ENCODE data around the gene SLX9. TPM values are rescaled to one million over a fixed set of nuclear protein-coding genes. Genes with fewer than 3 reads are reported as not detected.

The SLX9 gene
- polyA plus RNA-seq, 1 donor from 2014 or later, result 15.4 TPM

GRCh38 chr21:44918581-44919033, 21.2 kb upstream of the SLX9 start (continued):
- no peak for TF ChIP-seq TAF1 (IDR thresholded peaks at IDR 0.05; ENCODE audit: low read depth)
- TF ChIP-seq MXI1 (conservative IDR thresholded peaks at IDR 0.05; ENCODE audit: poor library complexity, severe bottlenecking), result no peak

DNA sequence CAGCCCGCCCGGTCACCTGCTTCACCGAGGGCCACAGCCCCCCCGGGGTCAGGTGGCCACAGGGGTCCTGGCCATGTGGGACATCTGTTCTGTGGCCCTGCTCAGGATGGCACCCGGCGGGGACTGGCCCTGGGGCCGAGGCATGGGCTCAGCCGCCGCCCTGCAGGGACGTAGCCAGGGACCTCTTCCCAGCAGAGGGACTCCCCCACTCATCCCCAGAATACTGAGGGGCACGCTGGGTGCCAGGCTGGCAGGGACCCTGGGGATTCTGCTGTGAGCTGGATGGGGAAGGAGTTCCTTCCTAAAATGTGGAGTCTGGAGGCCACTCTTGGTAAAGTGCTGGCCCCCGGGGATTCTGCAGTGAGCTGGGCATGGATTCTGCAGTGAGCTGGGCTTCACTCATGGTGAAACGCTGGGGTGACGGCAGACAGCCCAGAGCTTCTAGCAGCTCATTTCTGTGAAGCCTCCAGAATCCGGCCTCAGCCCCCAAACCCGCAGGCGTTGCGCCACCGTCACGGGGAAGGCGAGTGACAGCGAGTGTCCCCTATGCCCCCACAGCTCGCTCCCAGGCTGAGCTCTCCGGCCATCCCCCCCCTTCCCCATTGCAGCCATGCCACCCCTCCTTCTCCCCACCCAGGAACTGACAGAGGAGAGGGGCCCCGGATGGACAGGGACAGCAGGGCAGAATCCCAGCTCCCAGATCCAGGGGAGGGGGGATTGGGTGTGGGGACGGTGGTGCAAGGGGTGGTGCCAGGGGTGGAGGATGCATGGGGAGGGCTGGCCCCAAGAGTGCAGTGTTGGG, 20.5 kb upstream of the SLX9 start:
- Histone ChIP-seq H3K9ac (ENCODE audit: low read length) (no peak overlapping the region), H3K27me3 (ENCODE audit: insufficient read depth, low read depth, low read length) (peaks cover 71% of the 10 kb centered on the region), H3K9me2 (ENCODE audit: insufficient read depth, low read length) (no peaks in the 10 kb centered on the region), H3K4me2 (ENCODE audit: low read length) (no peak overlapping the region), H3K36me3 (ENCODE audit: insufficient read depth, low read length) (no peaks in the 10 kb centered on the region), H2AFZ (ENCODE audit: low read depth, low read length) (no peak overlapping the region), H3K27ac (ENCODE audit: low read length) (no peak overlapping the region), H3K9me3 (ENCODE audit: low read length) (peaks cover 5% of the 10 kb centered on the region), H3F3A (ENCODE audit: insufficient read depth, low read length, poor library complexity, severe bottlenecking) (no peaks in the 10 kb centered on the region), H4K20me1 (ENCODE audit: insufficient read depth) (no peaks in the 10 kb centered on the region), H3K4me3 (ENCODE audit: low read length) (peak overlapping the region; percentile 13), H3K79me2 (replicated peaks; ENCODE audit: insufficient read depth, low read length) (no peaks in the 10 kb centered on the region)
- TF ChIP-seq, protein P1, sequence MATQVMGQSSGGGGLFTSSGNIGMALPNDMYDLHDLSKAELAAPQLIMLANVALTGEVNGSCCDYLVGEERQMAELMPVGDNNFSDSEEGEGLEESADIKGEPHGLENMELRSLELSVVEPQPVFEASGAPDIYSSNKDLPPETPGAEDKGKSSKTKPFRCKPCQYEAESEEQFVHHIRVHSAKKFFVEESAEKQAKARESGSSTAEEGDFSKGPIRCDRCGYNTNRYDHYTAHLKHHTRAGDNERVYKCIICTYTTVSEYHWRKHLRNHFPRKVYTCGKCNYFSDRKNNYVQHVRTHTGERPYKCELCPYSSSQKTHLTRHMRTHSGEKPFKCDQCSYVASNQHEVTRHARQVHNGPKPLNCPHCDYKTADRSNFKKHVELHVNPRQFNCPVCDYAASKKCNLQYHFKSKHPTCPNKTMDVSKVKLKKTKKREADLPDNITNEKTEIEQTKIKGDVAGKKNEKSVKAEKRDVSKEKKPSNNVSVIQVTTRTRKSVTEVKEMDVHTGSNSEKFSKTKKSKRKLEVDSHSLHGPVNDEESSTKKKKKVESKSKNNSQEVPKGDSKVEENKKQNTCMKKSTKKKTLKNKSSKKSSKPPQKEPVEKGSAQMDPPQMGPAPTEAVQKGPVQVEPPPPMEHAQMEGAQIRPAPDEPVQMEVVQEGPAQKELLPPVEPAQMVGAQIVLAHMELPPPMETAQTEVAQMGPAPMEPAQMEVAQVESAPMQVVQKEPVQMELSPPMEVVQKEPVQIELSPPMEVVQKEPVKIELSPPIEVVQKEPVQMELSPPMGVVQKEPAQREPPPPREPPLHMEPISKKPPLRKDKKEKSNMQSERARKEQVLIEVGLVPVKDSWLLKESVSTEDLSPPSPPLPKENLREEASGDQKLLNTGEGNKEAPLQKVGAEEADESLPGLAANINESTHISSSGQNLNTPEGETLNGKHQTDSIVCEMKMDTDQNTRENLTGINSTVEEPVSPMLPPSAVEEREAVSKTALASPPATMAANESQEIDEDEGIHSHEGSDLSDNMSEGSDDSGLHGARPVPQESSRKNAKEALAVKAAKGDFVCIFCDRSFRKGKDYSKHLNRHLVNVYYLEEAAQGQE (IDR thresholded peaks at IDR 0.05; ENCODE audit: borderline replicate concordance), result no peak
- TF ChIP-seq, protein P2, sequence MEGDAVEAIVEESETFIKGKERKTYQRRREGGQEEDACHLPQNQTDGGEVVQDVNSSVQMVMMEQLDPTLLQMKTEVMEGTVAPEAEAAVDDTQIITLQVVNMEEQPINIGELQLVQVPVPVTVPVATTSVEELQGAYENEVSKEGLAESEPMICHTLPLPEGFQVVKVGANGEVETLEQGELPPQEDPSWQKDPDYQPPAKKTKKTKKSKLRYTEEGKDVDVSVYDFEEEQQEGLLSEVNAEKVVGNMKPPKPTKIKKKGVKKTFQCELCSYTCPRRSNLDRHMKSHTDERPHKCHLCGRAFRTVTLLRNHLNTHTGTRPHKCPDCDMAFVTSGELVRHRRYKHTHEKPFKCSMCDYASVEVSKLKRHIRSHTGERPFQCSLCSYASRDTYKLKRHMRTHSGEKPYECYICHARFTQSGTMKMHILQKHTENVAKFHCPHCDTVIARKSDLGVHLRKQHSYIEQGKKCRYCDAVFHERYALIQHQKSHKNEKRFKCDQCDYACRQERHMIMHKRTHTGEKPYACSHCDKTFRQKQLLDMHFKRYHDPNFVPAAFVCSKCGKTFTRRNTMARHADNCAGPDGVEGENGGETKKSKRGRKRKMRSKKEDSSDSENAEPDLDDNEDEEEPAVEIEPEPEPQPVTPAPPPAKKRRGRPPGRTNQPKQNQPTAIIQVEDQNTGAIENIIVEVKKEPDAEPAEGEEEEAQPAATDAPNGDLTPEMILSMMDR (IDR thresholded peaks at IDR 0.05; ENCODE audit: poor library complexity, severe bottlenecking), result no peak
- TF ChIP-seq MXI1 (conservative IDR thresholded peaks at IDR 0.05; ENCODE audit: poor library complexity, severe bottlenecking), result no peak

GRCh38 chr21:44919913-44920693, 19.7 kb upstream of the SLX9 start:
- H3K27ac ChIP-seq (ENCODE audit: low read length), result no peak overlapping the region
- no peak overlapping the region for H3K4me2 ChIP-seq (ENCODE audit: low read length)
- no peaks in the 10 kb centered on the region for H3K9me2 ChIP-seq (ENCODE audit: insufficient read depth, low read length)
- no peaks in the 10 kb centered on the region for H3K79me2 ChIP-seq (replicated peaks; ENCODE audit: insufficient read depth, low read length)
- no peak for TF ChIP-seq TAF1 (IDR thresholded peaks at IDR 0.05; ENCODE audit: low read depth)
- TF ChIP-seq, protein P1 (IDR thresholded peaks at IDR 0.05; ENCODE audit: borderline replicate concordance), result no peak
- TF ChIP-seq SMC3 (conservative IDR thresholded peaks at IDR 0.05; ENCODE audit: poor library complexity), result no peak
- TF ChIP-seq, protein P2 (IDR thresholded peaks at IDR 0.05; ENCODE audit: poor library complexity, severe bottlenecking), result no peak
- TF ChIP-seq EP300 (conservative IDR thresholded peaks at IDR 0.05; ENCODE audit: poor library complexity, severe bottlenecking), result no peak
- no peak for TF ChIP-seq EZH2 (IDR thresholded peaks at IDR 0.05; ENCODE audit: borderline replicate concordance, insufficient read depth, low read length, poor library complexity, severe bottlenecking)
- TF ChIP-seq MXI1 (conservative IDR thresholded peaks at IDR 0.05; ENCODE audit: poor library complexity, severe bottlenecking), result no peak
- TF ChIP-seq RAD21 (conservative IDR thresholded peaks at IDR 0.05), result no peak
- no peak for TF ChIP-seq POLR2AphosphoS5 (IDR thresholded peaks at IDR 0.05)
- H3K4me3 ChIP-seq (ENCODE audit: low read length), result no peak overlapping the region
- no peaks in the 10 kb centered on the region for H3F3A ChIP-seq (ENCODE audit: insufficient read depth, low read length, poor library complexity, severe bottlenecking)
- H3K9ac ChIP-seq (ENCODE audit: low read length), result no peak overlapping the region
- H3K9me3 ChIP-seq (ENCODE audit: low read length), result peaks cover 5% of the 10 kb centered on the region
- H2AFZ ChIP-seq (ENCODE audit: low read depth, low read length), result no peak overlapping the region
- peaks cover 79% of the 10 kb centered on the region for H3K27me3 ChIP-seq (ENCODE audit: insufficient read depth, low read depth, low read length)
- no peaks in the 10 kb centered on the region for H3K36me3 ChIP-seq (ENCODE audit: insufficient read depth, low read length)
- no peaks in the 10 kb centered on the region for H4K20me1 ChIP-seq (ENCODE audit: insufficient read depth)
